MM.1S (cell line): ENCODE measurements around the gene SDE2.
"Not testable (repeated sequence)": the region's sequence is repeated elsewhere in the genome, so short reads cannot be mapped to it uniquely, and the experiment has no call there.

Experiments used
- DNase-seq: peaks from one replicate; pipeline ENCODE4 v3.0.0-alpha.2; 2015
- H2AFZ ChIP-seq: fragments of 300-600 bp; sonication (generic); 2 replicates; pipeline ENCODE4 v1.6.0; 2016; ENCODE audit warnings: antibody characterized with exemption, low read length
- H3F3A ChIP-seq: fragments of 300-600 bp; sonication (generic); 2 replicates; pipeline ENCODE4 v1.6.1; 2016; ENCODE audit warnings: mild to moderate bottlenecking, antibody characterized with exemption, low read length, moderate library complexity, mixed read lengths; ENCODE audit not compliant: insufficient read depth
- H3K27ac ChIP-seq: fragments of 300-600 bp; sonication (generic); 2 replicates; pipeline ENCODE4 v1.5.1; 2016; ENCODE audit warnings: mild to moderate bottlenecking, low read length
- H3K27me3 ChIP-seq: fragments of 300-600 bp; sonication (generic); replicated peaks from 2 replicates; pipeline ENCODE4 v1.6.0; 2016; ENCODE audit warnings: low read length; ENCODE audit not compliant: insufficient read depth
- H3K36me3 ChIP-seq: fragments of 300-600 bp; sonication (generic); replicated peaks from 2 replicates; pipeline ENCODE4 v1.6.1; 2016; ENCODE audit warnings: mild to moderate bottlenecking, low read length, mixed read lengths; ENCODE audit not compliant: insufficient read depth
- H3K4me1 ChIP-seq: fragments of 300-600 bp; sonication (generic); 2 replicates; pipeline ENCODE4 v1.6.1; 2016; ENCODE audit warnings: low read length, mixed read lengths
- H3K4me2 ChIP-seq: fragments of 300-600 bp; sonication (generic); 2 replicates; pipeline ENCODE4 v1.6.0; 2016; ENCODE audit warnings: low read depth, low read length
- H3K4me3 ChIP-seq: fragments of 300-600 bp; sonication (generic); 2 replicates; pipeline ENCODE4 v1.5.1; 2016; ENCODE audit warnings: low read length, mixed read lengths
- H3K79me2 ChIP-seq: fragments of 300-600 bp; sonication (generic); 2 replicates; pipeline ENCODE4 v1.6.1; 2016; ENCODE audit warnings: mixed run types, low read length, mixed read lengths
- H3K9ac ChIP-seq: fragments of 300-600 bp; sonication (generic); 2 replicates; pipeline ENCODE4 v1.6.1; 2016; ENCODE audit warnings: low read length, mixed read lengths
- H3K9me2 ChIP-seq: fragments of 300-600 bp; sonication (generic); replicated peaks from 2 replicates; pipeline ENCODE4 v1.6.1; 2016; ENCODE audit warnings: mild to moderate bottlenecking, low read length, mixed read lengths; ENCODE audit not compliant: insufficient read depth
- H3K9me3 ChIP-seq: fragments of 300-600 bp; sonication (generic); replicated peaks from 2 replicates; pipeline ENCODE4 v1.6.1; 2016; ENCODE audit warnings: mild to moderate bottlenecking, low read length, mixed read lengths; ENCODE audit not compliant: insufficient read depth
- H4K20me1 ChIP-seq: fragments of 300-600 bp; sonication (generic); 2 replicates; pipeline ENCODE4 v1.6.1; 2016; ENCODE audit warnings: mild to moderate bottlenecking, low read length, moderate library complexity, mixed read lengths; ENCODE audit not compliant: insufficient read depth
- CTCF ChIP-seq: fragments of 300-600 bp; sonication (generic); IDR thresholded peaks from 2 replicates; pipeline ENCODE4 v1.5.1; 2016; ENCODE audit warnings: antibody characterized with exemption, low read length, mixed read lengths
- EZH2 ChIP-seq: fragments of 300-600 bp; sonication (generic); optimal IDR thresholded peaks from 2 replicates; pipeline ENCODE3; 2017; ENCODE audit warnings: low read depth, mild to moderate bottlenecking, antibody characterized with exemption, low read length, mixed read lengths
- EZH2phosphoT487 ChIP-seq: fragments of 300-600 bp; sonication (generic); IDR thresholded peaks from 2 replicates; pipeline ENCODE4 v1.6.1; 2018; ENCODE audit warnings: antibody characterized with exemption, low read length

Gene SDE2

DNA sequence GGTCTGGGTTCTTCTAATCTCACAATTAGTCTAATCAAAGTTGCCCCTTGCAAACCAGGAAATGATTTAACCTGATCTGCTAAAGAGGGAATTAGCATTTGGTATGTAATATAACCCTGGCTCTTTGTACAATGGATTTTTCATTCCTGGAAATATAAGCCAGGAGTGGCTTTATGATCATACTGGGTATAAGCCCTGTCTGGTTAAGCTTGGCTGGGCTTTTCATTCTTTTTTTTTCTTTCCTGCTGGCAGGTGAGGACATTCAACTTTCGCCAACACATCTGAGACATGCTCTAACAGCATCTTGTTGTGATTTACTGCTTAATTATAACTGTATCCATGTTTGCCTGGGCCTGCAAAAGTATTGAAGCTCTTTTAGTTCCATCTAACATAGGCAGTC is 20.4 kb upstream of the SDE2 start:
- TF ChIP-seq EZH2 (no peak), EZH2phosphoT487 (no peak), CTCF (no peak)
- no peak for DNase-seq
- Histone ChIP-seq H3F3A (no peaks in the 10 kb centered on the region), H3K27me3 (no peaks in the 10 kb centered on the region), H3K4me3 (no peak overlapping the region), H3K9ac (no peak overlapping the region), H2AFZ (no peak overlapping the region), H3K4me1 (no peaks in the 10 kb centered on the region; the same call in 1 of the 2 replicates), H3K9me3 (no peaks in the 10 kb centered on the region), H3K27ac (no peak overlapping the region), H3K79me2 (no peaks in the 10 kb centered on the region), H4K20me1 (no peaks in the 10 kb centered on the region), H3K9me2 (no peaks in the 10 kb centered on the region), H3K4me2 (no peak overlapping the region), H3K36me3 (no peaks in the 10 kb centered on the region)

DNA sequence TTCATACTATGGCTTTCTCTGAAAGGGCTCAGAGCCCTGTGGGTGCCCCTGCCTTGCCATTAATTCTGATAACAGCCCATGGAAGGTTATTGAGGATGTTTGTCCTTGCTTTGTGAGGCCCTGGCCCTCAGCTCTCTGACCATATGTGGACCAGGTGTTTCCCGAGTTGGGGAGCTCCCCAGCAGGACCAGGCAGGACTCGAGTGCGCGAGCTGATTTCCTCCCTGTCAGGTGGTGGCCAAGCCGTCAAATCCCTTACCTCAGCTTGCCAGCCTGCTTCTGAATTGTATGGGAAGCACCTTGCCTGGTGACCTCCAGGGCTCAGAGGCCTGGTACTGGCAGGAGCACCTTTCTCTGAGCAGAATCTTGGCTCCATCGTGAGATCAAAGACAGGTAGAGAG is 17.9 kb upstream of the SDE2 start:
- no peak for DNase-seq
- Histone ChIP-seq H3K79me2 (no peaks in the 10 kb centered on the region), H3K4me1 (no peaks in the 10 kb centered on the region; the same call in 1 of the 2 replicates), H3K9ac (no peak overlapping the region), H2AFZ (no peak overlapping the region), H3K36me3 (no peaks in the 10 kb centered on the region), H4K20me1 (no peaks in the 10 kb centered on the region), H3K27ac (no peak overlapping the region), H3F3A (no peaks in the 10 kb centered on the region), H3K9me3 (no peaks in the 10 kb centered on the region), H3K4me3 (no peak overlapping the region), H3K4me2 (no peak overlapping the region), H3K27me3 (no peaks in the 10 kb centered on the region), H3K9me2 (no peaks in the 10 kb centered on the region)
- TF ChIP-seq EZH2 = no peak
- no peak for TF ChIP-seq EZH2phosphoT487
- no peak for TF ChIP-seq CTCF

DNA sequence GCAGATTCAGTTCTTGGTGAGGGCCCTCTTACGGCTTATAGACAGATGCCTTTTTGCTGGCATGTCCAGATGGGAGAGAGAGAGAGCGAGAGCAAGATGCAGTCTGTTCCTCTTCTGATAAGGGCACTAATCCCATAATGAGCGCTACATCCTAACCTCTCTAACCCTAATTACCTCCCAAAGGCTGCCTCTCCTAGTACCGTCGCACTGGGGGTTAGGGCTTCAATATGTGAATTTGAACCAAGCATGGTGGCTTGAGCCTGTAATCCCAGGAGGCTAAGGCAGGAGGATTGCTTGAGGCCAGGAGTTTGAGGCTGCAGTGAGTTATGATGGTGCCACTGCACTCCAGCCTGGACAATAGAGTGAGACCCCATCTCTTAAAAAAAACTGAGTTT is 10.5 kb upstream of the SDE2 start:
- 0 out of 2 replicates have a peak, but pooled peaks cover 3% of the 10 kb centered on the region for H3F3A ChIP-seq
- H3K27ac ChIP-seq = no peak overlapping the region
- DNase-seq = no peak
- no peaks in the 10 kb centered on the region for H3K27me3 ChIP-seq
- H3K9me3 ChIP-seq = no peaks in the 10 kb centered on the region
- H3K9me2 ChIP-seq = no peaks in the 10 kb centered on the region
- H3K4me3 ChIP-seq = no peak overlapping the region
- no peak overlapping the region for H3K9ac ChIP-seq
- H3K4me1 ChIP-seq = peaks cover 9% of the 10 kb centered on the region
- H3K4me2 ChIP-seq = no peak overlapping the region
- H2AFZ ChIP-seq = no peak overlapping the region
- no peaks in the 10 kb centered on the region for H3K79me2 ChIP-seq
- no peaks in the 10 kb centered on the region for H4K20me1 ChIP-seq
- TF ChIP-seq EZH2 = no peak
- TF ChIP-seq EZH2phosphoT487 = no peak
- no peak for TF ChIP-seq CTCF
- no peaks in the 10 kb centered on the region for H3K36me3 ChIP-seq

DNA sequence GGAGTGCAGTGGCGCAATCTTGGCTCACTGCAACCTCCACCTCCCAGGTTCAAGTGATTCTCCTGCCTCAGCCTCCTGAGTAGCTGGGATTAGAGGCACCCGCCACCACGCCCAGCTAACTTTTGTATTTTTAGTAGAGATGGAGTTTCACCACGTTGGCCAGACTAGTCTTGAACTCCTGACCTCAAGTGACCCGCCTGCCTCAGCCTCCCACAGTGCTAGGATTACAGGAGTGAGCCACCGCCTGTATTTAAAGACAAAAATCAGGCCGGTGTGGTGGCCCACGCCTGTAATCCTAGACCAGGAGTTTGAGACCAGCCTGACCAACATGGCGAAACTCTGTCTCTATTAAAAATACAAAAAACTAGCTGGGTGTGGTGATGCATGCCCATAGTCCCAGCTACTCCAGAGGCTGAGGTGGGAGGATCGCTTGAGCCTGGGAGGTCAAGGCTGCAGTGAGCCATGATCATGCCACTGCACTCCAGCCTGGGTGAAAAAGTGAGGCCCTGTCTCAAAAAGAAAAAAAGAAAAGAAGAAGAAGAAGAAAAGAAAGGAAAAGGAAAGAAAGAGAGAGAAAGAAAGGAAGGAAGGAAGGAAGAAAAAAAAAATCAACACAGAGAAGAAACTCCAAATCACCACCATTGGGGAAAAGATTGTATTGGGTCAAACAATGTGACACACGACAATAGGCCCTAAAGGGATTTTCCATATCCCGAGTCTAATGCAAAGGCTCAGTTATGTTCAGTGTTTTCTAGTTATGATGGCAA is 8.2 kb upstream of the SDE2 start:
- H3K4me1 ChIP-seq, H3K9me2 ChIP-seq, H3K27ac ChIP-seq, H3K4me3 ChIP-seq, H3K79me2 ChIP-seq, DNase-seq, H3K27me3 ChIP-seq, H3K36me3 ChIP-seq, H4K20me1 ChIP-seq, H3K4me2 ChIP-seq, H2AFZ ChIP-seq, H3F3A ChIP-seq, H3K9me3 ChIP-seq, H3K9ac ChIP-seq: not testable (repeated sequence)
